NCI-H128 (cell line): ENCODE data around the gene COL24A1.
"Not testable (repeated sequence)": the region's sequence is repeated elsewhere in the genome, so short reads cannot be mapped to it uniquely, and the experiment has no call there.

Source experiments
- DNase-seq: peaks from one replicate; lab custom pipeline; 2025; ENCODE audit not compliant: unreplicated experiment; lab: John Stamatoyannopoulos, UW

Gene COL24A1

DNA sequence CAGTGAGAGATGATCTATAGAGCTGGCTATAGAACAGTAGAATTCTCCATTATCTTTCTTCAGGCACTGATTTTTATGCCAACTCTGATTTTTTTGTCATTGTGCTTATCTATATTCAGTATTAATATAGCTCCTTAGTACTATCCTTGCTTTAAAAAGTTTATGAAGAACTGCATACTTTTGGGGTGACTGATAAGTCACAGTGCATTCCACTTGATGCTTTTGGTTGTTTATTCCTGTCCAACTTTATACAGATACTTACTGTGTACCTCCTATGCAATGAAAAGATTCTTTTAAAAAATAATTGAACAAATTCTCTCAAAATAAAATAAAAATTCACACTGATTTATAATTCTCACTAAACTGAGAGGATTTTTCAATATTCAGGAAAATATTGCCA lies 71.6 kb downstream of the COL24A1 start:
- no peak for DNase-seq

DNA sequence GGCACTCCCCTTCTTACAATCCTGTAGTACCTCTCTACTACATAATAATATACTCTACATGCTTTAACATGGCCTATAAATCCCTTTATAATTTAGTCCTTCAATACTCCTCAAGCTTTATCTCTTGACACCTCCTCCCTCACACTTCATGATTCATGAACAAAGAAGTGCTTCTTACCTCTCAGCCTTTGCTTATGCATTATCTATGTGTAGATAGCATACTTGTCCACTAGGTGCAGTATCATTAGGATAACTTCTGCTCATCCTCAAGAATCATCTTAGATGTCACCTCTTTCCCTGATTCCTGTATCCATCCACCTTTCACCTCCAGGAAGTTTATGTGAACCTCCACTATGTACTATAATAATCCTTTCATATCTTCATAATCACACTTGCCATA lies 74.4 kb downstream of the COL24A1 start:
- no peak for DNase-seq

- DNase-seq: not testable (repeated sequence)
Observed at GRCh38 chr1:86072474-86072873, 84.1 kb downstream of the COL24A1 start.

- not testable (repeated sequence) for DNase-seq
Observed at GRCh38 chr1:86071870-86072269, 84.7 kb downstream of the COL24A1 start.

- DNase-seq: no peak
Observed at GRCh38 chr1:86069757-86070145, 86.8 kb downstream of the COL24A1 start.

DNA sequence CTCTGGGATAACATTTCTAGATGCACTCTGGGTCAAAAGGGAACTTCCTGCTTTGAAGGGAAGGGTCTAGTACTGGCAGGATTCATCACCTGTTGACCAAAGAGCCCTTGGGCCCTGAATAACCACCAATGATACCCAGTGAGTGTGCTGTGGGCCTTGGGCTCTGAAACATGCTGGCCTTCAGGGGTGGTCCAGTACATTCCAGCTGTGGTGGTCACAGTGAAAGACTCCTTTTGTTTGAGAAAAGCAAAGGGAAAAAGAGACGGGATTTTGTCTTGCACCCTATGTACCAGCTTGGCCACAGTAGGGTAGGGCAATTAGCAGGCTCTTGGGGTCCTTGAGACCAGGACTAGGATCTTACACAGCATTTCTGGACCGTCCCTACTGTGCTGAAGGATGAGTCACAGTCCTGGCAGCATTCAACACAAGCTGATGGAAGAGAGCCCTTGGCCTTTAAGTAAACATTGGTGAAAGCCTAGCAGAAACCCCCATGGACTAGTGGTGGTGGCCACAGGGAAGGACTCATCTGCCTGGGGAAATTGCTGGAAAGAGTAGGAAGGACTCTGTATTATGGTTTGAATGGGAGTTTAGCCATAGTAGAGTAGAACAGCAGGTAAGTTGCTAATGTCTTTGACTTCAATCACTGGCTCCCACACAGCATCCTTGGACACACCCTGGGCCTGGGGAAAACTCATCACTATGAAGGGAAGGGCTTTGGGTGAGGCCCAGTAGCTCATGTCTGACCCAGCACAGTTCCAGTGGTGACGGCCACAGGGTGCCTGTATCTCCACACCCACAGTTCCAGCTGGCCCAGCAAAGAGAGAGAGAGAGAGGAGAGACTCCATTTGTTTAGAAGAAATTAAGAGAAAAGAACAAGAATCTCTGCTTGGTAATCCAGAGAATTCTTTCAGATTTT lies 87.5 kb downstream of the COL24A1 start:
- no peak for DNase-seq

DNA sequence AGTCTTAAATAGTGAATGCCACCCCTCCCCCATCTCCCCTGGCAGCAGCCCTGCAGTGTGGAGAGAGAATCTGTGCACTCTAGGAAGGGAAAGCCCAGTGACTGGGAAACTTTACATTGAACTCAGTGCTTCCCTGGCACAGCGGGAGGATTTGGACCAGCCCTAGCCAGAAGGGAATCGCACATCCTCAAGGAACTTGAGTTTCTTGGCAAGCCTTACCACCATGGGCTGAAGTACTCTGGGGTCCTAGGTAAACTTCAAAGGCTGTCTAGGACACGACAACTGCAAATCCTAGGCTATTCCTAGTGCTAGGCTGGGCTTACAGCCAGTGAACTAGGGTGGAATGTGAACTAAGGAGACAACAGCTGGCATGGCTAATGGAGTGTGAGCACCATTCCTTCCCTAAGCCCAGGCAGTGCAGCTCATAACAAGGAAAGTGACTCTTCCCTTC lies 88.3 kb downstream of the COL24A1 start:
- no peak for DNase-seq

GRCh38 chr1:86067626-86068025 lies 88.9 kb downstream of the COL24A1 start:
- DNase-seq: no peak

DNA sequence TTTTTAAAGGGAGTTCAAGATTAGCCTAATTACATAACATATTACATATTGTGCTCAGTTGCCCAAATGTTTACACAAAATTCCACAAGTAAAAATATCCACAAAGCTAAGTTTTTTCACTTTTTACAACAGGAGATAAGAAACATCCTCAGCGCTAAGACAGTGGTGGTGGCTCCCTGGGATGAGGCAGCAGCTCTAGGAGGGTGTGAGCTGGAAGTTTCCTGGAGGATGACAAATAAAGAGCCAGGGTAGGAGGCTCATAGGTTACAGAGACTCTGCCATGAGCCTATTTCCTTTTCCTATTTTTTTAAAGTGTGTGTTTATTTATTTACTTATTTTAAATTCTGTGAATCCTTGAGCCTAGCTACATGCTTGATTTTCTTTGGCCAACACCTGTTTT lies 91.7 kb downstream of the COL24A1 start:
- no peak for DNase-seq

- DNase-seq: no peak
Observed at GRCh38 chr1:86063721-86064120, 92.9 kb downstream of the COL24A1 start.

GRCh38 chr1:86062453-86062852 lies 94.1 kb downstream of the COL24A1 start:
- no peak for DNase-seq

DNA sequence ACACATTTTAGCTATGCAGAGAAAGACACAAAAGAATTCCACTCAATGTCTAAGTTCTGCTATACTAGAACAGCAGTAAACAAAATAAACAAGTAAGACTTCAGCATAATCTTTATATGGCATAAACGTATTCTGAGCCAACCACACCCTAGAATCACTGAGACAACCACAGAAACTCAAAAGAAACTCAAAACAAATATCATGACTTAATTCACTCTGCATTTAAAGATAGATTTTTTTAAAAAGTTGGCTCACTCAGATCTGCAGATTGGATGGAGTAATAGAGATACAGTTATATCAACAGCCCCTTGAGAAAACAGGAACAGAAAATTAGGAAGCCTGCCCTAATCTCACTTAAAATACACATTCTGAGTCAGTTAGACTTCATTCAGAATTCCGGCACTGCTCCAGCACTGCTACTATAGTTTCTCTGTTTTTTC lies 95.0 kb downstream of the COL24A1 start:
- DNase-seq: no peak

DNA sequence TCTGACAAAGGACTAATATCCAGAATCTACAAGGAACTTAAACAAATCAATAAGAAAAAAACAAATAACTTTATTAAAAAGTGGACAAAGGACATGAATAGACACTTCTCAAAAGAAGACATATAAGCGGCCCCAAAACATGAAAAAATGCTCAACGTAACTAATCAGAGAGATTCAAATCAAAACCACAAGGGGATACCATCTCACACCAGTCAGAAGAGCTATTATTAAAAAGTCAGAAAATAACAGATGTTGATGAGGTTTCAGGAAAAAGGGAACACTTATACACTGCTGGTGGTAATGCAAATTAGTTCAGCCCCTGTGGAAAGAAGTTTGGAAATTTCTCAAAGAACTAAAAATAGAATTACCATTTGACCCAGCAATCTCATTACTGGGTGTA lies 102.2 kb downstream of the COL24A1 start:
- no peak for DNase-seq

GRCh38 chr1:86052948-86053698 lies 103.4 kb downstream of the COL24A1 start:
- DNase-seq: no peak

DNA sequence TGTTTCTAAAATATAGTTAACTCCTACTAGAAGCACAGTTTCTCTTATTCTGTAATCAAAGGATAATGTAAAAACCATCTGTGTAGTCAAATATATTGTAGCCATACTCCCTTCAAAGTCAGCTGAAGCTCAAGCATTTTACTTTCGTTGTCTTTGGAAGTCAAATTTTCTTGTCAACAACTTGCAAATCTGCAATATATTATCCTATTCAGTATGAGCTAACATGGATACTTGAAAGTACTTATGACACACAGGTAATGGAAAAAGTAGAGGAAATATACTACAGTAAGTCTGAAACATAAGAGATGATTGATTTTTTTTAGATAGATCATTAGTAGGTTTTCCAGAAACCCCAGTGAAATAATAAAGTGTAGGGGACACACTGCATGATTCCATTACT lies 121.5 kb downstream of the COL24A1 start:
- no peak for DNase-seq

DNA sequence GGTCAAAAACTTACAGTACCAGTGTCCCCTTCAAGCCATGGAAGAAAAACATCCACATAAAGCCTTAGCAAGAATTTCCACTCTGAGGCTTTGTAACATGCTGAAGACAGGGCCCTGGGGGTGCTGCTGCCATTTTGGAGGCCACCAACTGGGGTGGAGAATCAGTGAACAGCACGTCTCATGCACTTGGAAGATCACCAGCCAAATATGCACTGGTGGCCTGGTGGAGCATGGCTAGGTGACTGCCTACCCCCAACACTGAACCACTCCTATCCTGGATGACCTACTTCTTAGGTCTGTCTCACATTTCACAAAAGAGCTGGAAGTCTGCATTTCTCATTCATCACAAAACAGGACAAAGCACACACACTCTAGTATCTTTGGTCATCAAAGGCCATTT lies 126.4 kb downstream of the COL24A1 start:
- DNase-seq: no peak

DNA sequence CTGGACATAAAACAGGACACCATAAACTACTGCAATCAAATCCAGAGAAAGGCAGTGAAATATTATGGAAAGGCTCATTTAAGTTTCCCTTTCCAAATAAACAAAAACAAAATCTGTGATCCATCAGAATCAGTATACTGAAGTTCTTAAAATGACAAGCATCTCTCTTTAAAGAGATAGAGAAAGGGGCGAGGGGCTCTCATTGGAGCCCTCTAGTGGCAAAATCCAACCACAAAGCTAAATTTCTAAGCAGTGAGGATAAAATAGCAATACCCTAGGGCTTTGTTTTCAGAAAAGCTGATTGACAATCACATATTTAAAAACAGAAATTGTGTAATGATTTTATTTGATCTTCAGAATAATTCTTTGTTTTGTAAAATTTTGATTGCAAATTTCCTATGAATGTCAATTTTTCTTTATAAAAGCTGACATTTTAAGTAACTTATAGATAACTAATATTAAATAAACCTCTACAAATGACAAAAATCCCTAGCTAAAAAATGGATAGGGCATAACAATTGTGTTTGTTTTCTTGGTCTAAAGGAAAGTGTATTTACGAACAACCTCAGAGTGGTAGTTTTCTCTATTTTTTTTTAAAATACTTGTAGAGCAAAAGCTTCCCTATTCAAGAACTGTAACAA lies 138.2 kb downstream of the COL24A1 start:
- DNase-seq: peak; percentile 3

- DNase-seq: no peak
Observed at GRCh38 chr1:86016076-86016759, 140.4 kb downstream of the COL24A1 start.

DNA sequence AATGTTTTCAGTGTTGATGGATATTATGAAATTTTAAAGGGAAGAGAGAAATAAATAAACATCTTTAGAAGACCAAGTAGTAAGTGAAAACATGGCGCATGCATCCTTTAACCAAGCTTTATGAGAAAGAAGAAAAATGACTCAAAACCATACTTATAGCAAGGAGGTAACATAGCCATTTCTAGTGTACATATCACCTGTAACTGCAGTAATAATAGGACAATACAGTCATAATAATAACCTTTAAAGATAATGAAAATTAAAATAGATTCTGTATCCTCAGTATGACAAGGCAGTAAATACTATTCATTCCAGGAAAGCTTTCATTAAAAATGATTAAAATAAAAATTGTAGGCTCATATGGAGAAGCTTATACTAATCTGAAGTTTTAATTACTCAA lies 141.2 kb downstream of the COL24A1 start:
- no peak for DNase-seq

GRCh38 chr1:86000601-86001000 lies 156.0 kb downstream of the COL24A1 start:
- DNase-seq: no peak
